ENCODE results near the gene WSB2.
"Not testable (repeated sequence)": the region's sequence is repeated elsewhere in the genome, so short reads cannot be mapped to it uniquely, and the experiment has no call there.

The WSB2 gene

DNA sequence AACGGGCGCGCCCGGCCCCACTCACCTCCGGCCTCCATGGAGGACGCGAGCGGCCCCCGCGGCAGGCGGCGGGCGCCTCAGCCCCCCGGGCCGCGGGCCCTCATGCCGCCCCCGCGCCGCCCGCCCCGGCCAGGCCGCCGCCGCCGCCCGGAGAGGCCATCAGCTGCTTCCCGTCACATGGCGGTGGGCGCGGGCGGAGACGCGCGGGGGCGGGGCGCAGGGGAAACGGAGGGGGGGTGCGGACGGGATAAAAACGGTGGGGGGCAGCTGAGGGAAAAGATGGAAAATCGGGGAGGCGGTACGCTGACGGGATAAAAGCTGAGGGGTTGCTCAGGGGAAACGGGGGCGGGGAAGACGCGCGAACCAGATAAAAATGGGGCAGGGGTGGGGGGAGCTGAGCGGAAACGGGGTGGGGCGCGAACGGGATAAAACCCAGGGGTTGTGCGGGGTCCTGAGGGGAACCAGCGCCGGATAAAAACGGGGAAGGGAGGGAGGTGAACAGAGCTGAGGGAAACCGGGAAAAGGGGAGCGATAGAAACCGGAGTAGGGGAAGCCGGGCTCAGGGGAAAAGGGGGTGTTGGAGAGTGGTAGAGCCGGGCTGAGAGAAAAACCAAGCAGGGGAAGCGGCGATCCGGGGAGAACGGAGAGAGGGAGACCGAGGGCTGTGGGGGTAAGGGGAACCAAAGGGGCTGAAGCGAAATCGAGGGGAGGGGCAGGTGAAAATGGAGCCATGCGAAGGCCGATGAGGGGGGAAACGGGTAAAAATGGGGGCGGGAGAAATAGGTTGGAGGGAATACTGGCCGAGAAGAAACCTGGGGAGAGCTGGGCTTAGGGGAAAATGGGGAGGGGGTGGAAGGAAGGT is at the start of gene WSB2:
Gene WSB2, minus strand, starts transcription at position 169 of the 862 bp plus-strand sequence. Its CDS starts 131 bp downstream, at position 38.
- peak; percentile 74 to 76 for DNase-seq

- no peak for DNase-seq
These were observed 48.1 kb upstream of the WSB2 start for GRCh38 chr12:118109088-118109487.

DNA sequence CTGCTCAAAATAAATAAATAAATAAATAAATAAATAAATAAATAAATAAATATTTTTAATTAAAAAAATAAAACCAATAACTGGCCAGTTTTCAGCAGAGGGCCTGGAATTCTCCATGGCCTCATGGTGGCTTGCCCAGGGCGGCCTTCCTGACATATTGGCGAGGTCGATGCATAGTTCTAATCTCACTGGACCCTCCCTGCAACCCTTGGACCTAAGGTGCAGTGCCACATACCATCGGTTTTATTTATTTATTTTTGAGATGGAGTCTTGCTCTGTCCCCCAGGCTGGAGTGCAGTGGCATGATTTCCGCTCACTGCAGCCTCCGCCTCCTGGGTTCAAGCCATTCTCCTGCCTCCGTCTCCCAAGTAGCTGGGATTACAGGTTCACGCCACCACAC is 46.7 kb upstream of the WSB2 start:
- DNase-seq, result no peak

GRCh38 chr12:118107011-118107410 is 46.0 kb upstream of the WSB2 start:
- no peak for DNase-seq

DNA sequence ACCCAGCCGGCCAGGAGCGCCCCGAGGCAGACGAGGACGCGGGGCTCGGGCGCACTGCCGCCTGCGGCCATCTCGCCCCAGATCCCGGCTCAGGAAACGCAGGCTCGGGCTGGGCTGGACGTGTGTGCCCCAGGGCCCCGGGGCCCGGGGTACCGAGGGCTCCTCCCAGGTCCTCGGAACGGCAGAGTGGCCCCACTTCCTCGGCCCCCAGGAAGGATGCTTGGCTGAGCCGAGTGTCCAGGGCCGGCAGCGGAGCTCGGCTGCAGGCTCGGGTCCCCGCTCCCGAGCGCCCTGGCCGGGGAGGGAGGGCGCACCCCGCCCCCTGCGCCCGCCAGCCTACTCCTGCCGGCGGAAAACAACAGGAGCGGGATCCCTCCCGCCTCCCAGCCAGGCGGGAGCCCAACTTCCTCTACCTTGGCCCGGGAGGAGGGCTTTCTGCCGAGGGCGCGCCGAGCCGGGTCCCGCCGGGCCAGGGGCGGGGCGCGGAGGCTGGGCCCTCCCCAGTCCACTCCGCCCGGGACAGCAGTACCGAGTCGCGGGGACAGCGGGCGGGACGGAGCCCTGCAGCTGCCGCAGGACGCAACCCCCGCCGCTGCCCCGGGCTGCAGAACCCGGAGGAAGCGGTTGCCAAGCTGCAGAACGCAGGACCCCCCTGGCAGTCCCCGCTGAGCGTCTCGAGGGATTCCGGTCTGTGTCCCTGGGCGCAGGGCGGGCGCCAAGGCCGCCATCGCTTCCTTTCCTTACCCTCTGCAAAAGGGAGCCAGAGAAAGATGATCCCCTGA is 42.8 kb upstream of the WSB2 start, which contains the start of gene VSIG10:
Gene VSIG10, minus strand, starts transcription at position 411 of the 782 bp plus-strand sequence. Its CDS starts 340 bp downstream, at position 71.
- peak in 1 of 2 donors; percentile 5 for DNase-seq

- DNase-seq, result no peak
These were observed 42.2 kb upstream of the WSB2 start for GRCh38 chr12:118103201-118103600.

GRCh38 chr12:118102609-118103008 is 41.6 kb upstream of the WSB2 start:
- no peak for DNase-seq

DNA sequence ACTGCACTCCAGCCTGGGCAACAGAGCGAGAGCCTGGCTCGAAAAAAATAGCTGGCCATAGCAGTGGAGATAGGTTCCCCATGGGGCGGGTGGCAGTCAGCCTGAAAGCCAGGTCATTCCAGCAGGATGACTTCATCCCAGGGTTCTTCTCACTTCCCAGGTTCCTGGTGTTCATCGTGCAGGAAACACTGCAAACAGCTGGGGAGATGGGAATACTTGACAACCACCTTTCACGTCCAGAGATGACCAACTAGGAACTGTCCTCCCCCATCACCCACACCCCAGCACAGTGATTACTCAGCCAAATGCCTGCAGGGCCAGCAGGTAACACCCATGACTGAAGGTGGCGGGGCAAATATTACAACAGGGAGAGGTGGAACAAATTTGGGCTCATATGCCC is 41.1 kb upstream of the WSB2 start:
- no peak for DNase-seq

GRCh38 chr12:118101051-118101450 is 40.1 kb upstream of the WSB2 start:
- DNase-seq, result no peak

GRCh38 chr12:118098911-118099671 is 38.1 kb upstream of the WSB2 start:
- DNase-seq, result no peak

- DNase-seq, result no peak
These were observed 37.4 kb upstream of the WSB2 start for GRCh38 chr12:118098401-118098800.

DNA sequence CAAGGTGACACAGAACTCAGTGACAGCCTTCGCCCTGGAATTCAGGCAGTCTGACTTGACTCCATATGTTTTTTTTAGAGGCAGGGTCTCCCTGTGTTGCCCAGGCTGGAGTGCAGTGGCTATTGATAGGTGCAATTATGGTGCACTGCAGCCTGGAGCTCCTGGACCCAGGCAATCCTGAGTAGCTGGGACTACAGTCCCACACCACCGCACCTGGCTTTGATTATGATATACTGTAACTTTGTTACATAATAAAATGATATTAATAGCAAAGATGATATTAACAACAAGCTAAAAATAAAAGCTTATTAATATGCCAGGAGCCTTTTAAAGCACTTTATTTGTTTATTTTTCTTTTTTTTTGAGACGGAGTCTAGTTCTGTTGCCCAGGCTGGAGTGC is 33.1 kb upstream of the WSB2 start:
- DNase-seq, result no peak

DNA sequence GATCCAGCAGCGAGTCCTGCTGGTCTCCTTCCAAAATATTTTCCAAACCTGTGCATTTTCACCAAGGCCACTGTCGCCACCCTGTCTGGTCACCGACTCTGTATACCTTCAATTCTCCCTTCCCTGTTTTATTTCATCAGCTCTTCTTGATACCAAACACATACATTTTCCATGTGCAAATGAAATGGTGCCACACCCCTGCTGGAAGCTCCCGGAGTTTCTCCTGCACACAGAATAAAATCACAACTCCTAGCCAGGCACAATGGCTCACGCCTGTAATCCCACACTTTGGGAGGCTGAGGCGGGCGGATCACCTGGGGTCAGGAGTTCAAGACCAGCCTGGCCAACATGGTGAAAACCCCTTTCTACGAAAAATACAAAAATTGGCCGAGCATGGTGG is 28.8 kb upstream of the WSB2 start:
- no peak for DNase-seq

- no peak for DNase-seq
These were observed 21.2 kb upstream of the WSB2 start for GRCh38 chr12:118082161-118082560.

- DNase-seq, result not testable (repeated sequence)
These were observed 20.5 kb upstream of the WSB2 start for GRCh38 chr12:118081521-118081920.

DNA sequence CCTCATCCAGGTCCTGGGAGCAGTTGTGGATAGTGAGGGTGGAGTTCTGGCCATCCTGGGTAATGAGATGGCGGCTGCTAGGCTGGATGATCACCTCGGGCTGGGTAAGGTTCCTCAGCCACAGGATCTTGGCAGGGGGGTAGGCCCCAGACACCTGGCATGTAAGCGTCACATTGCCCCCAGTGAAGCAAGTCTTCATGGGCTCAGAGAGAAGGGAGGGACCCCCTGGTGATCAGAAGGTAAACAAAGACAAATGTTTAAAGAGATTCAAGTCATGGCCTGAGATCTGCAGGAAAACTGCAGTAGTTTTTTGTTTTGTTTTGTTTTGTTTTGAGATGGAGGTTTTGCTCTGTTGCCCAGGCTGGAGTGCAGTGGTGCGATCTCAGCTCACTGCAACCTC is 12.8 kb upstream of the WSB2 start:
- DNase-seq, result no peak

DNA sequence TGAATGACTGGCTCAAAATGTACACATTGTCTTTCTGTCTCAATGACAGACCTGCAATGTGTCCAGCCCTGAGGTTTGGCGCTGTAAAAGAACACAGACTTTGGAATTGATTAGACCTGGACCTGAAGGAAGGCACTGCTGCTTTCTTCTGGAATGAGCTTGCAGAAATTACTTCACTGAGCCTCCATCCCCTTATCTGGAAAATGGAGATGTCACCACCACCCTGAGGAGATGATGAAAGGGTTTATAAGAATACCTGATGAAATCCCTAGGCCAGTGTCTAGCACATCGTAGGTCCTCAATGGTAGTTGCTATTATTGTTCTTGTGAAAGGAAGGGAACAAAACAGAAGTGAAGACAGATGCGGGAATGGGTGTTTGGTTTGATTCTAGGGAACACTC is 9.7 kb upstream of the WSB2 start:
- DNase-seq, result no peak

DNA sequence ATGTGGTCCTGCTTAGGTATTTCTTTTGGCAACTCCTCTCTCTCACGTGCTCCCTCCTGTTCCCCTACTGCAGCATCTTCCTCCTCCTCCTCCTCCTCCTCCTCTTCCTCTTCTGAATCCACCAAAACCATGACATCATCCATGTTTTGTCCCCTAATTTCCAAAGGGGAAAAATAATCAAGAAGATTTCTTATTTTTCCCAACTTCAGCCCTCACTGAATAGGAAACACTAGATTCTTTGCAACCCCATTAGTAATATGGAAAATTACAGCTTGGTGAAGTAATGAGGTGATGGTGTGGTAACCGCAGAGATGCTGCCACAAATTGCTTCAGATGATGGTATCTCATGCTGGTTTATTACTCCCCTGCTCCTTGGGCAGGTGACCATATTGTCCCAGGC is 7.5 kb upstream of the WSB2 start:
- no peak for DNase-seq

DNA sequence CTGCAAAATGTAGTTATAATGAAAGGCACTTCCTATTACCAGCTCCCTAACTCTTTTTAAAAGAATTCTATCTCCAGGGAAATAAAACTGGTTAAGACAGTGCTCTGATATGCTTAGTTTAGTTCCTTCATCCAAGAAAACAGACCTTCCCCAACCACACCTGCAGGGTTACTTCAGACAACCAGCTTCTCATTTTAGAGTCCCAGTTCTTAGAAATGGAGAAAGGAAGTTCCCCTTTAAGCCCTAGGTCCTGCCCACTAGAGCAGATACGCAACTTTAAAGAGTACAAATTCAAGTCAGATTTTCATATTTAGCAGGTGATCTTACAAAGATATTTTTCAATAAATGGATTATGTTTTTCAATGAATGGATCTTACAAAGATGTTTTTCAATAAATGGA is 4.4 kb upstream of the WSB2 start:
- no peak for DNase-seq

DNA sequence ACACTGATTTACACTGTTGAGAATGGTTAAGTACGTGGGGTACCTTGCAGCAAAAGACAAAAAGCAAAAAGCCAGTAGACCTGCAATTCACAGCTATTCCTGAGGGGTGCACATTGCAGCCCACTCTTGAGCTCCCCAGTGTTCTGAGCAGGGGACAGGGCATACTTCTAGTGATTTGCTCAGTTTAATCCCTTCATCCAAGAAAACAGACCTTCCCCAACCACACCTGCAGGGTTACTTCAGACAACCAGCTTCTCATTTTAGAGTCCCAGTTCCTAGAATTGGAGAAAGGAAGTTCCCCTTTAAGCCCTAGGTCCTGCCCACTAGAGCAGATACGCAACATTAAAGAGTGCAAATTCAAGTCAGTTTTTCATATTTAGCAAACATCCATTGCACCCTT is 3.6 kb upstream of the WSB2 start:
- no peak for DNase-seq

DNA sequence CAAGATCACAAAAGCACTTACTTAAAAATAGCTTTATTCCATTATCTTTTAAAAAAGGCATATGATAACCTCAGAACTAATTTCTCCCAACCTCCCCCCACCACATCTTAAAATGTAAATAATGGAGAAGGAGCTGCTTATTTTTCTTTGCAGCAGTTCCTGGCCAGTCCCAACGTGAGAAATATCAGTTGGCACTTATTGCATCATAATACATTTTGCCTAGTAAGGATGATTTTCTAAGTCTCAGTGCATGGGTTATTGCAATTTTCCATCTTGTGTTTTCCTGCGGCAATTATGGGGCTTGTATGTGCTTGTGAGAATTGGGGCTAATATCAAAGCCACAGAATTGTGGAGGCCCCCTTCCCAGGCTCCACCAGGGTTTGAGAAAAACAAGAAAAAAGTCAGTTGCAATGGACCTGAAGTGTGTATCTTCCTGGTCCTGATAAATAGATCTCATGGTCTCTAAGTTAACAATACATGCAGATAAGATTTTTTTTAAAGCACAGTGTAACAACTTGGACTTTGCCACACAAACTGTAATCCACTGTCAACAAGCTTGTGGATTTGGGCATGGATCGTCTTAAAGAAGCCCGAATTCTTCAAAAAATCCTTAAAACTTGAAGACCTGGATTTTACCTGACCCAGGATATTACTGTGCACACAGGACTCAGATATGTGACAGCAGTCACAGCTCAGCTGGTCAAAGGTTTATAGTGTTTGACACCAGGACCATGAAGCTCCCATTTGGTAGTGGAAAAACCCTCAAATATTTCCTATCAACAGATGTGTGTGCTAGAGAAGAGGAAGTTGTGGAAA is 2.8 kb upstream of the WSB2 start:
- DNase-seq, result no peak
